ENCODE measurements around the gene SOS1.

SOS1 gene

GRCh38 chr2:38991899-38992298 lies 129.0 kb downstream of the SOS1 start:
- H3K4me2 ChIP-seq (ENCODE audit: low read depth, low read length): no peak overlapping the region
- DNase-seq: no peak
- H3K4me3 ChIP-seq (ENCODE audit: low read length): no peak overlapping the region
- no peak overlapping the region for H3K9ac ChIP-seq (ENCODE audit: low read length)
- no peak overlapping the region for H3K27ac ChIP-seq (ENCODE audit: low read length)
- no peaks in the 10 kb centered on the region for H3F3A ChIP-seq (ENCODE audit: insufficient read depth, low read length)
- H4K20me1 ChIP-seq (ENCODE audit: insufficient read depth, low read length): no peaks in the 10 kb centered on the region
- peaks cover 5% of the 10 kb centered on the region; the same call in 1 of the 2 replicates for H3K36me3 ChIP-seq (replicated peaks; ENCODE audit: insufficient read depth, low read length)
- H3K9me3 ChIP-seq (replicated peaks; ENCODE audit: insufficient read depth, low read length): no peaks in the 10 kb centered on the region
- no peaks in the 10 kb centered on the region for H3K79me2 ChIP-seq (ENCODE audit: low read length)
- H3K27me3 ChIP-seq (replicated peaks; ENCODE audit: insufficient read depth, low read length): no peaks in the 10 kb centered on the region
- no peaks in the 10 kb centered on the region for H3K4me1 ChIP-seq (ENCODE audit: low read length)
- no peak overlapping the region for H2AFZ ChIP-seq (ENCODE audit: low read length)
- no peaks in the 10 kb centered on the region for H3K9me2 ChIP-seq (replicated peaks; ENCODE audit: insufficient read depth, low read length)
- TF ChIP-seq EZH2phosphoT487 (IDR thresholded peaks at IDR 0.05; ENCODE audit: low read length) (no peak), EZH2 (optimal IDR thresholded peaks at IDR 0.05; ENCODE audit: low read depth, low read length) (no peak), CTCF (IDR thresholded peaks at IDR 0.05; ENCODE audit: low read length) (no peak)

GRCh38 chr2:38988716-38989115 lies 132.1 kb downstream of the SOS1 start:
- TF ChIP-seq EZH2 (optimal IDR thresholded peaks at IDR 0.05; ENCODE audit: low read depth, low read length): no peak
- no peak for TF ChIP-seq EZH2phosphoT487 (IDR thresholded peaks at IDR 0.05; ENCODE audit: low read length)
- no peak for TF ChIP-seq CTCF (IDR thresholded peaks at IDR 0.05; ENCODE audit: low read length)
- no peaks in the 10 kb centered on the region for H3K4me1 ChIP-seq (ENCODE audit: low read length)
- H3K4me2 ChIP-seq (ENCODE audit: low read depth, low read length): no peak overlapping the region
- no peak overlapping the region for H2AFZ ChIP-seq (ENCODE audit: low read length)
- no peaks in the 10 kb centered on the region for H3K79me2 ChIP-seq (ENCODE audit: low read length)
- no peak overlapping the region for H3K4me3 ChIP-seq (ENCODE audit: low read length)
- no peaks in the 10 kb centered on the region for H4K20me1 ChIP-seq (ENCODE audit: insufficient read depth, low read length)
- no peaks in the 10 kb centered on the region for H3K9me3 ChIP-seq (replicated peaks; ENCODE audit: insufficient read depth, low read length)
- no peaks in the 10 kb centered on the region for H3F3A ChIP-seq (ENCODE audit: insufficient read depth, low read length)
- H3K9me2 ChIP-seq (replicated peaks; ENCODE audit: insufficient read depth, low read length): no peaks in the 10 kb centered on the region
- no peak overlapping the region for H3K9ac ChIP-seq (ENCODE audit: low read length)
- H3K36me3 ChIP-seq (replicated peaks; ENCODE audit: insufficient read depth, low read length): no peaks in the 10 kb centered on the region
- H3K27ac ChIP-seq (ENCODE audit: low read length): no peak overlapping the region
- DNase-seq: no peak
- no peaks in the 10 kb centered on the region for H3K27me3 ChIP-seq (replicated peaks; ENCODE audit: insufficient read depth, low read length)

GRCh38 chr2:38982498-38982897 lies 138.4 kb downstream of the SOS1 start:
- Histone ChIP-seq H3K9me3 (replicated peaks; ENCODE audit: insufficient read depth, low read length) (no peaks in the 10 kb centered on the region), H3K9me2 (replicated peaks; ENCODE audit: insufficient read depth, low read length) (no peaks in the 10 kb centered on the region), H3K4me2 (ENCODE audit: low read depth, low read length) (no peak overlapping the region), H4K20me1 (ENCODE audit: insufficient read depth, low read length) (no peaks in the 10 kb centered on the region), H3K9ac (ENCODE audit: low read length) (no peak overlapping the region), H3F3A (ENCODE audit: insufficient read depth, low read length) (no peaks in the 10 kb centered on the region), H3K27ac (ENCODE audit: low read length) (no peak overlapping the region), H3K27me3 (replicated peaks; ENCODE audit: insufficient read depth, low read length) (no peaks in the 10 kb centered on the region), H3K36me3 (replicated peaks; ENCODE audit: insufficient read depth, low read length) (no peaks in the 10 kb centered on the region), H3K4me1 (ENCODE audit: low read length) (no peaks in the 10 kb centered on the region), H2AFZ (ENCODE audit: low read length) (no peak overlapping the region), H3K4me3 (ENCODE audit: low read length) (no peak overlapping the region), H3K79me2 (ENCODE audit: low read length) (no peaks in the 10 kb centered on the region)
- DNase-seq: no peak
- TF ChIP-seq EZH2 (optimal IDR thresholded peaks at IDR 0.05; ENCODE audit: low read depth, low read length) (no peak), CTCF (IDR thresholded peaks at IDR 0.05; ENCODE audit: low read length) (no peak), EZH2phosphoT487 (IDR thresholded peaks at IDR 0.05; ENCODE audit: low read length) (no peak)

Measured in MM.1S (cell line).